Liver (tissue), 9 donors: ENCODE data around the gene CCBE1. TPM values are rescaled to one million over a fixed set of nuclear protein-coding genes. Genes with fewer than 3 reads are reported as not detected.

Experiments
- DNase-seq: peaks from one replicate; pipeline ENCODE4 v3.0.0-alpha.2; 2017; ENCODE audit warnings: low spot score
- H3K27ac ChIP-seq, 2 donors: one replicate each; pipeline ENCODE4 v1.7.0; 2013; ENCODE audit warnings: inconsistent platforms in 2 of 2, low read length in 2 of 2, control low read depth in 1 of 2, low read depth in 1 of 2, mild to moderate bottlenecking in 1 of 2
- H3K27me3 ChIP-seq, 4 donors: one replicate each; pipeline versions ENCODE4 v1.6.1 to v1.7.0; 2013; ENCODE audit warnings: low read length in 3 of 4, inconsistent platforms in 1 of 4, mild to moderate bottlenecking in 1 of 4, moderate library complexity in 1 of 4; ENCODE audit not compliant: control insufficient read depth in 4 of 4, insufficient read depth in 4 of 4
- H3K36me3 ChIP-seq, 4 donors: one replicate each; pipeline versions ENCODE4 v1.6.1 to v1.7.0; 2013; ENCODE audit warnings: low read length in 3 of 4, mild to moderate bottlenecking in 3 of 4, low read depth in 1 of 4, moderate library complexity in 1 of 4; ENCODE audit not compliant: control insufficient read depth in 4 of 4, insufficient read depth in 3 of 4
- H3K4me1 ChIP-seq, 4 donors: one replicate each; pipeline versions ENCODE4 v1.6.1 to v1.7.0; 2013; ENCODE audit warnings: low read length in 3 of 4, mild to moderate bottlenecking in 3 of 4, moderate library complexity in 1 of 4; ENCODE audit not compliant: control insufficient read depth in 4 of 4, insufficient read depth in 4 of 4
- H3K4me3 ChIP-seq, 3 donors: one replicate each; pipeline versions ENCODE4 v1.6.1 to v1.7.0; 2013; ENCODE audit warnings: low read length in 3 of 3, control low read depth in 1 of 3, low read depth in 1 of 3, mild to moderate bottlenecking in 1 of 3
- H3K9ac ChIP-seq, 2 donors: one replicate each; pipeline ENCODE4 v1.7.0; 2013; ENCODE audit warnings: low read length in 2 of 2, mild to moderate bottlenecking in 2 of 2, moderate library complexity in 2 of 2, control low read depth in 1 of 2, low read depth in 1 of 2
- H3K9me3 ChIP-seq, 4 donors: one replicate each; pipeline versions ENCODE4 v1.6.1 to v1.7.0; 2013; ENCODE audit warnings: low read length in 3 of 4; ENCODE audit not compliant: control insufficient read depth in 4 of 4
- FOXA1 ChIP-seq: IDR thresholded peaks from 2 replicates; pipeline ENCODE4 v1.6.1; 2016; ENCODE audit warnings: antibody characterized with exemption
- FOXA2 ChIP-seq: IDR thresholded peaks from 2 replicates; pipeline ENCODE4 v1.6.1; 2016; ENCODE audit warnings: antibody characterized with exemption
- GABPA ChIP-seq, 2 donors: IDR thresholded peaks in 1 of 2; conservative IDR thresholded peaks in 1 of 2; 2 replicates each; pipeline ENCODE4 v1.6.1; 2016; ENCODE audit warnings: antibody characterized with exemption in 2 of 2, mild to moderate bottlenecking in 1 of 2, moderate library complexity in 1 of 2
- JUND ChIP-seq, 2 donors: IDR thresholded peaks; 2 replicates each; pipeline ENCODE4 v1.6.1; 2016; ENCODE audit warnings: antibody characterized with exemption in 2 of 2
- MAX ChIP-seq: IDR thresholded peaks from 2 replicates; pipeline ENCODE4 v1.6.1; 2016; ENCODE audit warnings: antibody characterized with exemption
- NR2F2 ChIP-seq: IDR thresholded peaks from 2 replicates; pipeline ENCODE4 v1.6.1; 2016; ENCODE audit warnings: antibody characterized with exemption
- RAD21 ChIP-seq, 2 donors: IDR thresholded peaks; 2 replicates each; pipeline ENCODE4 v1.6.1; 2016; ENCODE audit warnings: antibody characterized with exemption in 2 of 2, mild to moderate bottlenecking in 2 of 2
- REST ChIP-seq: IDR thresholded peaks from 2 replicates; pipeline ENCODE4 v1.6.1; 2016; ENCODE audit warnings: antibody characterized with exemption, mild to moderate bottlenecking
- SP1 ChIP-seq: IDR thresholded peaks from 2 replicates; pipeline ENCODE4 v1.6.1; 2018; ENCODE audit warnings: antibody characterized with exemption, mild to moderate bottlenecking
- YY1 ChIP-seq: IDR thresholded peaks from 2 replicates; pipeline ENCODE4 v1.6.1; 2016; ENCODE audit warnings: antibody characterized with exemption, mild to moderate bottlenecking
- WGBS: extraction: QIAGEN DNeasy Blood & Tissue Kit; methylation state at CpG from one replicate; pipeline ENCODE4 v1.1.7; 2013; 5-methylcytosine and 5-hydroxymethylcytosine counted together
- polyA plus RNA-seq, 2 donors: library from polyadenylated mRNA; stranded (reverse) in 1 of 2; unstranded in 1 of 2; fragments of 200-250 nt in 1 of 2; fragments of >200 nt in 1 of 2; fragmentation: Nextera tagmentation in 1 of 2; extraction: Ambion mirVana in 1 of 2; gene quantifications; one replicate each; pipeline versions ENCODE4 v1.2.1 to v1.2.3, GENCODE V29; 2013 to 2015
- total RNA-seq, 2 donors: library from RNA; depleted of rRNA; stranded (reverse); fragments of >200 nt; gene quantifications; one replicate each; pipeline ENCODE4 v1.2.3, GENCODE V29; 2014
- TF ChIP-seq, protein P1 (sequence below): IDR thresholded peaks from 2 replicates; pipeline ENCODE4 v1.6.1; 2016; ENCODE audit warnings: antibody characterized with exemption
- donor health status: healthy.
- donor health status: healthy.
- donor health status: healthy.
- donor health status: healthy.
- donor health status: healthy.

CCBE1 gene
- total and polyA plus RNA-seq, 4 donors: 1.8 to 2.6 (median 2.2) TPM

DNA sequence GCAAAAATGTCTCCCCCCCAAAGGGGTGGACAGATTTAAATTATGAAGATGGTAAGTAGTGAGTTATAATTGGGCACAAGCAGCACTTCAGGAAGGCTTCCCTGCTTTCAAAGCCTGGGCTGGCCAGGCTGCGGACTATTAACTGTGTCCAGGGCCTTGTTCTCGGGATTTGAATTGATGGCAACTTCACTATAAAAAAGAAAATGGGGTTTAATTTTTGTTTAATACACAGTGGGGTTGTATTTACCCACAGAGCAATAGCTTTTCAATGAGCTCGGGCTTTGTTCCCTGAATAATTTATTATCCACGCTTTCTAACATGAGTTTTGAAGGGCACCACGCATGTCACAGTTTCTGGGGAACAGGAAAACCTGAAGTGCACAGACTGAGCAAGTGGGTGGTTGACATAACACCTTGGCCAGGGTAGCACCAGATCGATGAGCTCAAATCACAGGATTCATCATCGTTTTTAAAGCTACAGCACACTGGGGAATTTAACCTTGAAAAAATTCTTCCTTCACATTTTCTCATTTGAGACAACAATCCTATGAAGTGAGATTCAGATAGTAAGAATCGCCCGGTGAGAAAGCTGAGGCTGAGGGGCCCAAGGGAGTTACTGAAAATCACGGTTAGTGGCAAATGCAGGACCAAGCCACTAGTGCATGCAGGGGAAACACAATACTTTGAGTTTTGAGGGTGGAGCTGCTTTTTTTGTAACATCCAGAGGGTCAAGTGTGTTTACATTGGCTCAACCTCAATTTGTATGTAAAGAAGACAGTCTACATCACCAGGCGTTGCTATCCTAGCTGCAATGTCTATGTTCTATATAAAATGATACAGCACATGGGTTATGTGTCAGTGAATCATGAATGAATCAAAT is 309.3 kb downstream of the CCBE1 start:
- Histone ChIP-seq H3K27me3 (peaks cover 0 to 4% (median 0%) of the 10 kb centered on the region in 4 donors), H3K4me3 (no peak overlapping the region), H3K4me1 (no peaks in the 10 kb centered on the region), H3K36me3 (no peaks in the 10 kb centered on the region), H3K27ac (no peak overlapping the region), H3K9ac (no peak overlapping the region), H3K9me3 (no peaks in the 10 kb centered on the region)
- DNase-seq: no peak
- TF ChIP-seq FOXA1: no peak
- TF ChIP-seq RAD21 (IDR thresholded peaks at IDR 0.05): no peak
- TF ChIP-seq REST: no peak
- TF ChIP-seq SP1: no peak
- TF ChIP-seq FOXA2: no peak
- no peak for TF ChIP-seq NR2F2
- TF ChIP-seq, protein P1, sequence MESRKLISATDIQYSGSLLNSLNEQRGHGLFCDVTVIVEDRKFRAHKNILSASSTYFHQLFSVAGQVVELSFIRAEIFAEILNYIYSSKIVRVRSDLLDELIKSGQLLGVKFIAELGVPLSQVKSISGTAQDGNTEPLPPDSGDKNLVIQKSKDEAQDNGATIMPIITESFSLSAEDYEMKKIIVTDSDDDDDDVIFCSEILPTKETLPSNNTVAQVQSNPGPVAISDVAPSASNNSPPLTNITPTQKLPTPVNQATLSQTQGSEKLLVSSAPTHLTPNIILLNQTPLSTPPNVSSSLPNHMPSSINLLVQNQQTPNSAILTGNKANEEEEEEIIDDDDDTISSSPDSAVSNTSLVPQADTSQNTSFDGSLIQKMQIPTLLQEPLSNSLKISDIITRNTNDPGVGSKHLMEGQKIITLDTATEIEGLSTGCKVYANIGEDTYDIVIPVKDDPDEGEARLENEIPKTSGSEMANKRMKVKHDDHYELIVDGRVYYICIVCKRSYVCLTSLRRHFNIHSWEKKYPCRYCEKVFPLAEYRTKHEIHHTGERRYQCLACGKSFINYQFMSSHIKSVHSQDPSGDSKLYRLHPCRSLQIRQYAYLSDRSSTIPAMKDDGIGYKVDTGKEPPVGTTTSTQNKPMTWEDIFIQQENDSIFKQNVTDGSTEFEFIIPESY: no peak
- no peak for TF ChIP-seq MAX
- WGBS: 72% methylated on average over 11 of the region's 11 CpGs

DNA sequence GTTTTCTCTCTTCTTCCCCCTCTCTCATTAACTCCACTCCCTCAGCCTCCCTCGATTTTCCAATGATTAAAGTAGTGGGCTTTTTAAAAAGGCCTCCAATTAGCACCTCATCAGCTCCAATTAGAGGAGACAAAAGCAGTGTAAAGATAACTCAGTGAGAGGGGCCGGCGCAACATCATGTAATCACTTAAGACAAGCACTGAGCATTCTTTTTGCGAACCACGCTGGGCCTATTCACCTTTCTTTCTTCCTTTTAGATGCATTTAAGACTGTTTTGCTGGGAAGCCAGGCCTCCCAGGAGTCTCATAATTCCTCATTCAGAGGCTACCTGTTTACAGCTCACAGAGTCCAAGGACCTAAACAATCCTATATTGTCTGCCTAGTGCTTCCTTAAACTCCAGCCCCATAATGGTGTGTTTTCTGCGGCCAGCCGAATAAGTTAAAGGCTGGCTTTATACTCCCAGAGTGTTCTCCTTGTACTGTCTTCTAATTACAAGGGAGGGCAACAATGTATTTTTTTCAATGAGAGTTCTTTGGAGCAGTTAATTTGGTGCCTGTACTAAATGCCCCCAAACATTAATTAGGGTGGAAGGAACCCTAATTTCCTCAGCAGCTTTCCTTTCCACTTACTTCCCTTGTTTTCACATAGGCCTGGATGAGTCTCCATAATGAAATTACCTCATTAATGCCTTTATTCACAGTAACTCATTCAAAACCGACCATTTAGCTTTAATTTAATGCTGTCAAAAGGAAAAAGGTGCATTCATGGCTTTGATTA is 310.1 kb downstream of the CCBE1 start:
- Histone ChIP-seq H3K4me1 (no peaks in the 10 kb centered on the region), H3K27me3 (peaks cover 0 to 4% (median 0%) of the 10 kb centered on the region in 4 donors), H3K4me3 (no peak overlapping the region), H3K9ac (no peak overlapping the region), H3K9me3 (no peaks in the 10 kb centered on the region), H3K27ac (no peak overlapping the region), H3K36me3 (no peaks in the 10 kb centered on the region)
- TF ChIP-seq FOXA2 (no peak), GABPA (IDR thresholded peaks at IDR 0.05 in 1 of 2, conservative IDR thresholded peaks at IDR 0.05 in 1 of 2) (no peak), FOXA1 (no peak), REST (no peak), MAX (no peak), JUND (IDR thresholded peaks at IDR 0.05) (no peak), SP1 (no peak), YY1 (no peak)
- WGBS: 81% methylated on average over 8 of the region's 8 CpGs
- no peak for DNase-seq
